Gastroesophageal sphincter (tissue), 4 donors: Measurements from ENCODE around the gene IBTK. TPM values are rescaled to one million over a fixed set of nuclear protein-coding genes. Genes with fewer than 3 reads are reported as not detected.

Experiments
- ATAC-seq: fragments of 150-250 bp; one replicate; pipeline ENCODE4 v1.9.1; 2016; ENCODE audit warnings: mild to moderate bottlenecking, moderate library complexity
- H3K27ac ChIP-seq, 4 donors: fragments of 200-600 bp; sonication (generic) in 3 of 4; 1 replicate in 3 of 4; 2 replicates in 1 of 4; pipeline ENCODE4 v1.5.1; 2016 to 2019
- H3K27me3 ChIP-seq: fragments of 200-600 bp; sonication (generic); one replicate; pipeline ENCODE4 v1.5.1; 2019
- H3K36me3 ChIP-seq, 2 donors: fragments of 200-600 bp; sonication (generic); one replicate each; pipeline ENCODE4 v1.5.1; 2019; ENCODE audit warnings: control low read depth in 1 of 2
- H3K4me1 ChIP-seq, 3 donors: fragments of 200-600 bp; sonication (generic); 1 replicate in 2 of 3; 2 replicates in 1 of 3; pipeline ENCODE4 v1.5.1; 2016 to 2019; ENCODE audit warnings: control low read depth in 2 of 3
- H3K4me3 ChIP-seq, 2 donors: fragments of 200-600 bp; sonication (generic); one replicate each; pipeline ENCODE4 v1.5.1; 2019; ENCODE audit warnings: mild to moderate bottlenecking in 1 of 2, moderate library complexity in 1 of 2
- H3K9me3 ChIP-seq, 3 donors: fragments of 200-600 bp; sonication (generic); one replicate each; pipeline ENCODE4 v1.5.1; 2017 to 2019; ENCODE audit warnings: control low read depth in 2 of 3
- CTCF ChIP-seq, 4 experiments: fragments of 200-600 bp in 2 of 4; fragments of 450-650 bp in 2 of 4; sonication (generic) in 1 of 4; IDR thresholded peaks; one replicate each; pipeline ENCODE4 v1.5.1; 2017 to 2019; ENCODE audit warnings: antibody characterized with exemption in 4 of 4, mild to moderate bottlenecking in 2 of 4, moderate library complexity in 2 of 4
- EP300 ChIP-seq: sonication (generic); formaldehyde crosslinking; IDR thresholded peaks from one replicate; pipeline ENCODE4 v1.6.1; 2017; ENCODE audit warnings: antibody characterized with exemption, mild to moderate bottlenecking
- POLR2A ChIP-seq, 2 donors: fragments of 450-650 bp; IDR thresholded peaks; one replicate each; pipeline ENCODE4 v1.6.1; 2017; ENCODE audit warnings: antibody characterized with exemption in 2 of 2, mild to moderate bottlenecking in 2 of 2, moderate library complexity in 1 of 2
- POLR2AphosphoS5 ChIP-seq: sonication (generic); formaldehyde crosslinking; IDR thresholded peaks from one replicate; pipeline ENCODE4 v1.6.1; 2017; ENCODE audit warnings: antibody characterized with exemption
- WGBS, 2 donors: methylation state at CpG; one replicate each; pipeline ENCODE4 v1.1.5; 2018; ENCODE audit warnings: low coverage in 1 of 2; 5-methylcytosine and 5-hydroxymethylcytosine counted together
- total RNA-seq, 4 donors: library from RNA; depleted of rRNA; stranded (reverse); fragments of >200 nt; gene quantifications; one replicate each; pipeline ENCODE4 v1.1.0, GENCODE V29; 2016

IBTK gene
- total RNA-seq, 4 donors from 2014 or later: 26.9 to 42.3 (median 30.8) TPM

GRCh38 chr6:82246370-82246769 lies 1.2 kb downstream of the IBTK start:
- Histone ChIP-seq H3K4me1 (peaks cover 0 to 51% (median 11%) of the 10 kb centered on the region in 3 donors), H3K4me3 (peak overlapping the region; percentile 55 to 85), H3K27ac (peak overlapping the region; percentile 86 to 98 (median 96)), H3K9me3 (no peaks in the 10 kb centered on the region), H3K36me3 (no peaks in the 10 kb centered on the region), H3K27me3 (no peaks in the 10 kb centered on the region)
- no peak for TF ChIP-seq POLR2AphosphoS5
- no peak for TF ChIP-seq POLR2A (IDR thresholded peaks at IDR 0.05)
- no peak for TF ChIP-seq EP300
- TF ChIP-seq CTCF (IDR thresholded peaks at IDR 0.05): no peak
- ATAC-seq: no peak
- 76 to 78% methylated on average over 8 to 11 of the region's 12 CpGs for WGBS, 2 donors

GRCh38 chr6:82245376-82245775 lies 2.2 kb downstream of the IBTK start:
- ATAC-seq: no peak
- no peaks in the 10 kb centered on the region for H3K36me3 ChIP-seq
- no peak overlapping the region for H3K27ac ChIP-seq
- no peak overlapping the region for H3K4me3 ChIP-seq
- WGBS, 2 donors: 96 to 98% methylated on average over 4 of the region's 4 CpGs
- no peak for TF ChIP-seq POLR2AphosphoS5
- TF ChIP-seq POLR2A (IDR thresholded peaks at IDR 0.05): no peak
- TF ChIP-seq CTCF (IDR thresholded peaks at IDR 0.05): no peak
- no peak for TF ChIP-seq EP300
- peaks cover 0 to 56% (median 11%) of the 10 kb centered on the region in 3 donors for H3K4me1 ChIP-seq
- no peaks in the 10 kb centered on the region for H3K9me3 ChIP-seq
- no peaks in the 10 kb centered on the region for H3K27me3 ChIP-seq

GRCh38 chr6:82243884-82244283 lies 3.7 kb downstream of the IBTK start:
- Histone ChIP-seq H3K27me3 (no peaks in the 10 kb centered on the region), H3K4me3 (no peak overlapping the region), H3K36me3 (peaks cover 0 to 13% of the 10 kb centered on the region in 2 donors), H3K9me3 (no peaks in the 10 kb centered on the region), H3K27ac (peak overlapping the region in 1 of 4 donors; percentile 19), H3K4me1 (peaks cover 0 to 60% (median 11%) of the 10 kb centered on the region in 3 donors)
- ATAC-seq: no peak
- 70% methylated on average over 4 of the region's 4 CpGs for WGBS, 2 donors
- TF ChIP-seq CTCF (IDR thresholded peaks at IDR 0.05) (no peak), EP300 (no peak), POLR2A (IDR thresholded peaks at IDR 0.05) (no peak), POLR2AphosphoS5 (no peak)

- H3K27me3 ChIP-seq: no peaks in the 10 kb centered on the region
Measured at GRCh38 chr6:82240186-82240585, 7.4 kb downstream of the IBTK start.

More at GRCh38 chr6:82240186-82240585, 7.4 kb downstream of the IBTK start:
- Histone ChIP-seq H3K4me1 (peaks cover 0 to 52% (median 0%) of the 10 kb centered on the region in 3 donors), H3K36me3 (peaks cover 0 to 23% of the 10 kb centered on the region in 2 donors), H3K27ac (no peak overlapping the region), H3K4me3 (no peak overlapping the region), H3K9me3 (no peaks in the 10 kb centered on the region)
- WGBS, 2 donors: 78 to 89% methylated on average over 3 of the region's 3 CpGs
- no peak for TF ChIP-seq POLR2AphosphoS5
- no peak for TF ChIP-seq EP300
- TF ChIP-seq CTCF (IDR thresholded peaks at IDR 0.05): no peak
- no peak for ATAC-seq
